Activated naive CD8-positive, alpha-beta T cell treated with anti-CD3 and anti-CD28 coated beads, Interleukin-2, amount 10 ng/mL, durations not matched to agents 7 days and 5 days (primary cell): Measurements from ENCODE around the gene C7orf33. TPM values are rescaled to one million over a fixed set of nuclear protein-coding genes. Genes with fewer than 3 reads are reported as not detected.
"Not testable (repeated sequence)": the region's sequence is repeated elsewhere in the genome, so short reads cannot be mapped to it uniquely, and the experiment has no call there.

Experiments
- ATAC-seq: fragments of 150-1000 bp; cut with Tn5 transposase; one replicate; pipeline ENCODE4 v1.10.0; 2021; ENCODE audit warnings: low read depth, moderate library complexity
- POLR2A ChIA-PET: fragments of 350-600 bp; sonication (Branson Sonifier 250); formaldehyde crosslinking; loops from one replicate; lab custom pipeline; 2021; ENCODE audit warnings: antibody characterized with exemption; lab: Charles Lee
- DNase-seq: peaks from one replicate; pipeline ENCODE4 v3.0.0; 2021
- H3K27ac Mint-ChIP-seq: one replicate; pipeline ENCODE4 v1.8.0; 2022; ENCODE audit warnings: mild to moderate bottlenecking, mixed read lengths
- H3K27me3 Mint-ChIP-seq: one replicate; pipeline ENCODE4 v1.8.0; 2022; ENCODE audit warnings: mild to moderate bottlenecking, moderate library complexity, mixed read lengths
- H3K36me3 Mint-ChIP-seq: one replicate; pipeline ENCODE4 v1.8.0; 2021; ENCODE audit warnings: mild to moderate bottlenecking, mixed read lengths
- H3K4me1 Mint-ChIP-seq: one replicate; pipeline ENCODE4 v1.8.0; 2021; ENCODE audit warnings: mixed read lengths
- H3K4me3 Mint-ChIP-seq: one replicate; pipeline ENCODE4 v1.8.0; 2022; ENCODE audit warnings: mild to moderate bottlenecking, moderate library complexity, mixed read lengths
- H3K9me3 Mint-ChIP-seq: one replicate; pipeline ENCODE4 v1.8.0; 2021; ENCODE audit warnings: mixed read lengths
- total RNA-seq, 2 experiments: library from RNA; stranded (reverse); gene quantifications; one replicate each; pipeline ENCODE4 v1.2.3, GENCODE V29; 2021

Gene C7orf33
- total RNA-seq, 2 experiments from 2014 or later = not detected

DNA sequence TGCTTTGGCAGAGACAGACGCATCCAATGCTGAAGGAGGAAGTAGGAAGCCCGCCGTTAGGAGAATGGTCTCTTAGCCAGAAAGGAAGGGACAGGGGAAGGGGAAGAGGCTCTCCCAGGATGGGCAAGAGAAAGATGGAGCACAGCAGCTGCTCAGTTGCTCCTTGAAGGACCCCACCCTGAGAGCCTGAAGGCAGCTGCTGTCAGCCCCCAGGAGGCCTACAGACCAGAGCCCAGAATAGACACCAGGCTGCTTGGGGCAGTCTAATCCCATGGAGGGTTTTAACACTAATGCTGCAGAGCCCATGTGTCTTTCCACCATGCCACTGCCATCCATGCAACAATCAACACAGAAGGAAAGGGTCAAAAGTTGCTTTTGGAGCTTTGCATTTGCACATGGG is 3.5 kb upstream of the C7orf33 start:
- Mint-ChIP-seq H3K4me3 (no peak overlapping the region), H3K9me3 (no peaks in the 10 kb centered on the region), H3K27ac (no peak overlapping the region), H3K4me1 (peaks cover 10% of the 10 kb centered on the region), H3K36me3 (no peaks in the 10 kb centered on the region), H3K27me3 (peaks cover 30% of the 10 kb centered on the region)
- POLR2A ChIA-PET = no interaction called here
- no peak for DNase-seq
- no peak for ATAC-seq

DNA sequence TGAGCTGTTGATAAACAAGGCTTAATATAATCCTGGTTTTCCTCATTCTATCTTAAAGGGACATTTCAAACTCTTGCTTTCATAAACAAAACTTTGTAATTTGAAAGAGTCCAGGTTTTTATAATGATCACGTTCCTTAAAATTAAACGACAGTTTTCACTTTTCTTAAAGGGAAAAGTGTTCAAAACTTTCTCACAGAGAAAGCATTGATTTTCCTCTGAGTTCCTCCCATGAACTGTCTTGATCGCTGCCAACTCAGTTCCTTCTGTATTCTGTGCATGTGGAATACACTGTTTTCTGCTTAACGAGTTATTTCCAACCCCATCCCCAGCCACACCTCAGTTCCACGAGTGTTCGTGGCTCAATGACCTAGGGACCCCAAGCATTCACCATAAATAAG is 2.4 kb upstream of the C7orf33 start:
- Mint-ChIP-seq H3K36me3 (no peaks in the 10 kb centered on the region), H3K4me1 (peaks cover 10% of the 10 kb centered on the region), H3K9me3 (no peaks in the 10 kb centered on the region), H3K27ac (no peak overlapping the region), H3K4me3 (no peak overlapping the region), H3K27me3 (peaks cover 32% of the 10 kb centered on the region)
- no peak for DNase-seq
- POLR2A ChIA-PET = no interaction called here
- no peak for ATAC-seq

DNA sequence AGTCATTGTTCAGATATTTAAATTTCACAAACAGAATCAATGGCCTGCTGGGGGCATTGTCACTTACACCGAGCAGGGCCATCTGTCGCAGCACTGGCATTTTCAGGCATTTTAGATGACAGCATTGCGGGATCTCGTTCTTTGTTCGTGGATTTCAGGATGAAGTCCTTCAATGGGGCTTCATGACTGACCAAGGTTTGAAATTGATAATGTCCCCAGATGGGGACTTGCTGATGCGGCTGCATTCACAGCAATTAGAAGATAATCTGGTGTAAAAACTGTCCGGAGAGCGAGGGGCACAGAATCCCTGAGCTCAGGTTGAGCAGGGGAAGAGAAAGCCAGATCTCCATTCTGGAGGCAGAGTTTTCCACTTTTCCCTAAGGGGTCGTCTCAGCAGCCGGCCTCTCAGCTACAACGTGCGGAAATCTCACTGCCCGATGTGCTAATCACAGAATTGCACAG is 1.9 kb upstream of the C7orf33 start:
- Mint-ChIP-seq H3K27ac (no peak overlapping the region), H3K36me3 (no peaks in the 10 kb centered on the region), H3K4me3 (no peak overlapping the region), H3K9me3 (no peaks in the 10 kb centered on the region), H3K27me3 (peaks cover 35% of the 10 kb centered on the region), H3K4me1 (peaks cover 10% of the 10 kb centered on the region)
- DNase-seq (no peak), ATAC-seq (no peak)
- POLR2A ChIA-PET = no interaction called here

DNA sequence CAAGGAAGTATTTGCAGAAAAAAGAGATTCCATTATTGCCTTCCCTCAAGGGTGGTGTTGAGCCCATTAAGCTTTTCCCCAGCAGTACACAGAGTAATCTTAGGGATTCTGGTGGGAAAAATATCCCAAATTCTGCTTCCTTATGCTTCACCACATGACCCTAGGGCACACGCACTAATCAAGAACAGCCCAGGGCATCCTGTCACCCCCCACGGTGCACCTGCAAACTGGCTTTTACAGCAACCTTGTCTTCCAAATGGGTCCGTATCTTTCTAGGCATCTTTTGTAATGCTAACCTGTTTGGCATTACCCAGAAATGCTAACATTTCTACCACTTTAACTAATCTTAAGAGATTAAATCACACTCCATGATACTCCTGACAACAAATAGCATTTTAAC is 926 bp upstream of the C7orf33 start:
- peaks cover 36% of the 10 kb centered on the region for H3K27me3 Mint-ChIP-seq
- ATAC-seq (no peak), DNase-seq (no peak)
- POLR2A ChIA-PET = no interaction called here
- no peak overlapping the region for H3K4me3 Mint-ChIP-seq
- no peaks in the 10 kb centered on the region for H3K36me3 Mint-ChIP-seq
- no peak overlapping the region for H3K27ac Mint-ChIP-seq
- no peaks in the 10 kb centered on the region for H3K9me3 Mint-ChIP-seq
- peaks cover 5% of the 10 kb centered on the region for H3K4me1 Mint-ChIP-seq

DNA sequence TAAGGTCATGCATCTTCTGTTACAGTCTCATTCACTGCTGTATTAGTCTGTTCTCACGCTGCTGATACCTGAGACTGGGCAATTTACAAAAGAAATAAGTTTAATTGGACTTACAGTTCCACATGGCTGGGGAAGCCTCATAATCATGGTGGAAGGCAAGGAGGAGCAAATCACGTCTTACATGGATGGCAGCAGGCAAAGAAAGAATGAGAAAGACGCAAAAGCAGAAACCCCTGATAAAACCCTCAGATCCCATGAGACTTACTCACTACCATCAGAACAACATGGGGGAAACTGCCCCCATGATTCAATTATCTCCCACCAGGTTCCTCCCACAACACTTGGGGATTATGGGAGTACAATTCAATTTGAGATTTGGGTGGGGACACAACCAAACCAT is 5.8 kb downstream of the C7orf33 start:
- POLR2A ChIA-PET, ATAC-seq, DNase-seq: not testable (repeated sequence)
- Mint-ChIP-seq H3K27me3 (peaks cover 14% of the 10 kb centered on the region), H3K36me3 (peaks cover 12% of the 10 kb centered on the region), H3K9me3 (peaks cover 12% of the 10 kb centered on the region), H3K4me3 (peak overlapping the region; percentile 29), H3K27ac (peak overlapping the region; percentile 11), H3K4me1 (peaks cover 11% of the 10 kb centered on the region)

DNA sequence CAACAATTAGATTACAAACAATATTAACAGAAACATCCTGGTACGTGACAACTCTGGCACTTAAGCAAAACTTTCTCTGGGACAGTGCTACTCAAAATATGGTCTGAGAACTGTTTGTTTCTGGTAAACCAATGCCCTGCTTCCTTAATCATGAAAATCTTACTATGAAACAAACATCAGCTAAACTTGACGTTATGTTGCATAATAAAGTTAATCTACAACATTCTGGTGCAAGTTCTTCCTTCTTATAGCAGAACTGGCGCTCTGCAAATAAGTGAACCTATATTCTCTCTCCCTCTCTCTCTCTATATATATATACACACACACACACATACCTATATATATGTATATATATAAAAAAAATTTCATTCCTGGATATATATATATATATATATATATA is 7.8 kb downstream of the C7orf33 start:
- Mint-ChIP-seq H3K4me3 (no peak overlapping the region), H3K27ac (no peak overlapping the region), H3K27me3 (peaks cover 10% of the 10 kb centered on the region), H3K36me3 (peaks cover 14% of the 10 kb centered on the region), H3K4me1 (peaks cover 11% of the 10 kb centered on the region), H3K9me3 (peaks cover 12% of the 10 kb centered on the region)
- POLR2A ChIA-PET = no interaction called here
- DNase-seq = no peak
- ATAC-seq = no peak

DNA sequence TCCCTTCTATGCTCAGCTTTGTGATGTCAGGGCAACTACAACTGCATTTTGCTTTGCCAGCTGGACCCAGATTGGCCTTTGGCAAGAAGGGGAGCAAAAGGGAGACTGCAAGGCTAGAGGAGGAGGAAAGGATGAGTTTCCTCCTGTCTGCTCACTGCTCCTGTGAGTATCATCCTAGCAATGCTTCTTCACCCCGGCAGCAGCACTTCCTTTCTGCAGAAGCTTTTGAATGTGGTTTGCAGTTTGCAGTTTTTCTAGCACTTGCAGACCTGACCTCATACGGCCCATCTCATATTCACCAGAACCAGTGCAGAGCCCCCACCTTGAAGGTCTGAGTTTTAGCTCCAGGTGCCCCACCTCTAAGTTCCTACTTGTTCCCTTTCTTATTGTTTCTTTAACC is 14.8 kb downstream of the C7orf33 start:
- POLR2A ChIA-PET = no interaction called here
- Mint-ChIP-seq H3K4me3 (no peak overlapping the region), H3K4me1 (peaks cover 9% of the 10 kb centered on the region), H3K27me3 (peaks cover 24% of the 10 kb centered on the region), H3K27ac (no peak overlapping the region), H3K9me3 (peaks cover 16% of the 10 kb centered on the region), H3K36me3 (peaks cover 18% of the 10 kb centered on the region)
- DNase-seq (no peak), ATAC-seq (no peak)

DNA sequence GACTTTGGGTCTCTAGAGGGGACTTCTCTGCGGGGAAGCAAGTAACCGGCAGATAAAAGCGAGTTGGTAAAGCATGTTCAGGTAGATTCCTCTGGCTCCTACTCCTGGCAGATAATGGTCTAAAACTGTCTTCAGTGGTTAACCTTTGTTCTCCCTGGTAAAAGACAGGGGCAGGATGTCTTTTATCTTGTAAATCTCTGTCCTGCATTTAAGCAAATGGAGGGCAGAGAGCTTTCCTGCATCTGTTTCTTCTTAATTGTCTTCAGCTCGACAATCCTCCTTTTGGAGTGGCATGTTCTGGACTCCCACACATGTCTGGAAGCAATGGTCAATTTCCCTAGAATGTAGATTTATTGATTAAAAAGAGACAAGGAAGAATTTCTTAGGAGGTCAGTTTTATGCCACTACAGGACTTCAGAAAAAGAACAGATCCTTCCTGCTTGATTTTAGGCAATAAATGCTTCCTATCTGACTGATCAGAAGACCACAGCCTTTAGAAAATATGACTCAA is 16.6 kb downstream of the C7orf33 start:
- H3K27me3 Mint-ChIP-seq = peaks cover 23% of the 10 kb centered on the region
- peaks cover 18% of the 10 kb centered on the region for H3K36me3 Mint-ChIP-seq
- H3K4me1 Mint-ChIP-seq = peaks cover 9% of the 10 kb centered on the region
- no peak overlapping the region for H3K27ac Mint-ChIP-seq
- no peak for ATAC-seq
- POLR2A ChIA-PET = no interaction called here
- DNase-seq = no peak
- no peak overlapping the region for H3K4me3 Mint-ChIP-seq
- peaks cover 16% of the 10 kb centered on the region for H3K9me3 Mint-ChIP-seq

DNA sequence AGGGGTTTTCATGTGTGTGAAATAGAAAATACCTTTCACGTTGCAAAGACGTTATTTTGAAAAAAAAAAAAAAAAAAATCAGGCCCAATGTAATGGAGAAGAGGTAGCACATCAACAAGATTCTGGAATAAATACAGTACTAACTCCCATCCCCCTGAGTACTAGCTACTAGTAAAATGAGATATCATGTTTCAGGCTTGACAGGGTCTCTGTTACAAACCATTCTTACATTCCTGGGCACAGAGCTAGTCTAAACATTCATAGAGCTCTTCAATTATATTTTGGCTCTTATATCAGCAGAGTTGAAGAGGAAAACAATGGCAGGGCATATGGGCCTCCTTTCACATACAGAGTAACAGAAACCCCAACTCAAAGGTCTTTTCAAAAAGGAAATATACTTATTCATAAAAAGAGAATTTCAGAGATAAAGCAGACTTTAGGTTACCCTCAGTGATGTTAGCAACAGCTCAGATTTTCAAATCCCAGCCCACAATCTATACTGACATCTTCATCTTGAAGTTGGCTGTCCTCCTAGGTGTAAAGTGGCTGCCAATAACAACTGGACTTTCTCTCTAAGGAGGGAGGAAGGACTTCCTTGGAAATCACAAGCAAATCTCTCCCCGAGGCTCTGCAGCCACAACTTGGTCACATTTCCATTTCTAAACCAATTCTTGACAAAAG is 18.6 kb downstream of the C7orf33 start:
- DNase-seq (no peak), ATAC-seq (no peak)
- H3K36me3 Mint-ChIP-seq = peaks cover 10% of the 10 kb centered on the region
- H3K4me1 Mint-ChIP-seq = peaks cover 9% of the 10 kb centered on the region
- no peak overlapping the region for H3K4me3 Mint-ChIP-seq
- H3K27ac Mint-ChIP-seq = no peak overlapping the region
- POLR2A ChIA-PET = no interaction called here
- H3K27me3 Mint-ChIP-seq = peaks cover 29% of the 10 kb centered on the region
- peaks cover 12% of the 10 kb centered on the region for H3K9me3 Mint-ChIP-seq

DNA sequence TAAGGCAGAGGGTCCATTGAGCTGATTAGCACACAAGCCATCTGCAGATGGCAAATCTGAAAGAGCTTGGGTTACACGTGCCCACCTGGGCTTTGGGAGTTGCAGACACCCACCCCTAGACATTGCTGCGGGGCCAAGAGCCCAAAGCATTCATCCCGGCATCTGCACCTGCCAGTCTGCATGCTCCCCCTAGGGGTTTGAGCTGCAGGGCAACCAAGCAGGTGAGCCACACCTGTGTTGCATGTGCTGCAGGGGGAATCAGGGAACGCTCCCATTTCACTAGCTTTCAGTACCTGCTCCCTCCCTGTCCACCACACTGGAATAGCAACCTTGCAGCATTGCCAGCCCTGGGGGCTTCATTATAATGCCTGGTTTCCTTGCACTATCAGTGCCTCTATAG is 21.1 kb downstream of the C7orf33 start:
- Mint-ChIP-seq H3K4me3 (no peak overlapping the region), H3K4me1 (peaks cover 6% of the 10 kb centered on the region), H3K27me3 (peaks cover 32% of the 10 kb centered on the region), H3K36me3 (peaks cover 4% of the 10 kb centered on the region), H3K27ac (no peak overlapping the region), H3K9me3 (peaks cover 2% of the 10 kb centered on the region)
- ATAC-seq (no peak), DNase-seq (no peak)
- POLR2A ChIA-PET = no interaction called here

DNA sequence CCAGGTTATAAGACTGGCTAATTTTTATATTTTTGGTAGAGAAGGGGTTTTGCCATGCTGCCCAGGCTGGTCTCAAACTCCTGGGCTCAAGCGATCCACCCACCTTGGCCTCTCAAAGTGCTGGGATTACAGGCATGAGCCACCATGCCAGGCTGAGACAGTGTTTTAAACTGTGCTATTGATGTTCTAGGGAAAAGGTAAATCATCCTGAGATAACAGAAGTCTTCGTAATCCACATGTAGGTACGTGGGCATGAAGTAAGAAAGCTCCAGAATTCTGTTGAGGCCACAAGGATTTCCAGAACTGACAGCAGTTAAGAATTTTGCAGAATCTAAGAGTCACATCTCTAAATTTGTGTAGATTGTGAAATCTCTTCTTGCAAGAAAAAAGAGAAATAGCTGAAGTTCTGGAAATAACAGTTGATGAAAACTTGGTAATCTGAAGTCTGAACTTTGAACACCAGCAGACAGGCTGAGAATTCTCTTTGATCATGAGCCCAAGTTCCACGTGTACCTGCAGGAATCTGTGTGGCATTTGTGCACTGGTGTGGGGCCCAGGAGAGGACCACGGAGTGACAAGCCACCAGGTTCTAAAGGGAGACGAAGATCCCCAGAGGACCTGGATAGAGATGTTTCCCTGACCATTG is 24.6 kb downstream of the C7orf33 start:
- no peak overlapping the region for H3K4me3 Mint-ChIP-seq
- H3K9me3 Mint-ChIP-seq = peaks cover 13% of the 10 kb centered on the region
- no peaks in the 10 kb centered on the region for H3K4me1 Mint-ChIP-seq
- DNase-seq (no peak), ATAC-seq (no peak)
- peaks cover 47% of the 10 kb centered on the region for H3K27me3 Mint-ChIP-seq
- POLR2A ChIA-PET = no interaction called here
- H3K27ac Mint-ChIP-seq = no peak overlapping the region
- H3K36me3 Mint-ChIP-seq = peaks cover 6% of the 10 kb centered on the region

DNA sequence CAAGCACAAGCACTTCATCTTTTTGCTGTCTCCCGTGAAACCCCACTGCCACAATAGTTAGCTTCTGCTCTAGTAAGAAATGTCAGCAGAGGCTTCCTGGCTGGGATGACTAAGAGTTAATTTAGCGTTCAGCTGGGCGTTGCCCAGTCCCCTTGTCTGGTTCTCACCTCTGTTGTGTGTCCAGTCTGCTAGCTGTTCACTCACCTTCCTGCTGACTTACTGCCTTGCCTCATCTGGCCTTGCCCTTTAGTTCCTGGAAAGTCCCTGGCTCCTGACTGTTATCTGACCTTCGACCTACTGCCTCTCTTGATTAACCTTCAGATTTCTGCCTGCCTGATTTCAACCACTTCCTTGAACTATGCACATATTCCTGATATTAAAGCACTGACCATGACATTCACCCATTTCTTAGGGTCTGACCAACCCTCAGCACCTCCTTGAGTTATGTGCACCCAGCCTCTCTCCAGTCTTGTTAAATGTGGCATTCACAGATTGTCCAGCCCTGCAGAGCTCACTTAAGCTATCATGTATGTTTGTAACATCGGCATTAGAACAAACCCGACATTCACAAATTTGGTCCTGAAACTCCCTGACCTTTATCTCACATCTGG is 30.3 kb downstream of the C7orf33 start:
- Mint-ChIP-seq H3K9me3 (peaks cover 15% of the 10 kb centered on the region), H3K4me1 (peaks cover 19% of the 10 kb centered on the region), H3K36me3 (peaks cover 8% of the 10 kb centered on the region), H3K4me3 (no peak overlapping the region), H3K27ac (no peak overlapping the region), H3K27me3 (peaks cover 48% of the 10 kb centered on the region)
- ATAC-seq (no peak), DNase-seq (no peak)
- POLR2A ChIA-PET = no interaction called here

DNA sequence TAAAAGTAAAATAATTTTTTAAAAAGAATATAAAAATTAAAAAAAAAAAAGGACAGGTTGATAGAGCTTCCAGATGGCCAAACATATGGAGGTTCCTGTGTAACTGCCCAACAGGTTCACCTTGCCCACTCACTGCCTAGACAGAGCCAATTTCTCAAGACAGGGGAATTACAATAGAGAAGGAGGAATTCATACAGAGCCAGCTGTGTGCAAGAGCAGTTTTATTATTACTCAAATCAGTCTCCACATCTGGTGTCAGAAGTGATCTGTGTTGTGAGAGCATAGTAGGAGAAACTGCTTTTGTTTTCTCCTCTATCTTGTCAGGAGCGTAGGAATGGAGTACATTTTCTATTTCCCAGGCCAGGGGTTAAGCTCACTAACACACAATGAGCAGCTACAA is 31.0 kb downstream of the C7orf33 start:
- no peak for DNase-seq
- Mint-ChIP-seq H3K9me3 (peaks cover 14% of the 10 kb centered on the region), H3K27me3 (peaks cover 51% of the 10 kb centered on the region), H3K36me3 (peaks cover 7% of the 10 kb centered on the region), H3K27ac (no peak overlapping the region), H3K4me1 (peaks cover 19% of the 10 kb centered on the region), H3K4me3 (no peak overlapping the region)
- POLR2A ChIA-PET = no interaction called here
- no peak for ATAC-seq
